ENCODE data around the gene KRT8.
"Not testable (repeated sequence)": the region's sequence is repeated elsewhere in the genome, so short reads cannot be mapped to it uniquely, and the experiment has no call there.

The KRT8 gene

GRCh38 chr12:52873832-52874572, 30.9 kb downstream of the KRT8 start:
- peak; percentile 96 for DNase-seq

DNA sequence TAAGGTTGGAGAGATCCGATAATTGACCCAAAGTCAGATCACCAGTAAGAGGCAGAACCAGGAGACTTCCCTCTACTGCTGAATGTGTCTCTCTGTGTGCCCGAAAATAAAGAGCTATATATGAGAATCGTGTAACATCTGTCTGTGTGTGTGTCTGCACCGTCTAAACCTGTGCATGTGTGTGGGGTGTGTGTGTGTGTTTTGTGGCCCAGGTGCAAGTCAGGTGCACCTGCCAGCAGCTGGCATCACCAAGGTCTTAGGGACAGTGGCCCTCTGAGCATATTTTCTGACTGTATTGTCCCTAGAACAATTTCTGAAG, 31.4 kb downstream of the KRT8 start:
- no peak for DNase-seq

GRCh38 chr12:52872644-52873389, 32.1 kb downstream of the KRT8 start:
- no peak for DNase-seq

- DNase-seq: peak; percentile 96
Measured at GRCh38 chr12:52871291-52872039, 33.4 kb downstream of the KRT8 start.

DNA sequence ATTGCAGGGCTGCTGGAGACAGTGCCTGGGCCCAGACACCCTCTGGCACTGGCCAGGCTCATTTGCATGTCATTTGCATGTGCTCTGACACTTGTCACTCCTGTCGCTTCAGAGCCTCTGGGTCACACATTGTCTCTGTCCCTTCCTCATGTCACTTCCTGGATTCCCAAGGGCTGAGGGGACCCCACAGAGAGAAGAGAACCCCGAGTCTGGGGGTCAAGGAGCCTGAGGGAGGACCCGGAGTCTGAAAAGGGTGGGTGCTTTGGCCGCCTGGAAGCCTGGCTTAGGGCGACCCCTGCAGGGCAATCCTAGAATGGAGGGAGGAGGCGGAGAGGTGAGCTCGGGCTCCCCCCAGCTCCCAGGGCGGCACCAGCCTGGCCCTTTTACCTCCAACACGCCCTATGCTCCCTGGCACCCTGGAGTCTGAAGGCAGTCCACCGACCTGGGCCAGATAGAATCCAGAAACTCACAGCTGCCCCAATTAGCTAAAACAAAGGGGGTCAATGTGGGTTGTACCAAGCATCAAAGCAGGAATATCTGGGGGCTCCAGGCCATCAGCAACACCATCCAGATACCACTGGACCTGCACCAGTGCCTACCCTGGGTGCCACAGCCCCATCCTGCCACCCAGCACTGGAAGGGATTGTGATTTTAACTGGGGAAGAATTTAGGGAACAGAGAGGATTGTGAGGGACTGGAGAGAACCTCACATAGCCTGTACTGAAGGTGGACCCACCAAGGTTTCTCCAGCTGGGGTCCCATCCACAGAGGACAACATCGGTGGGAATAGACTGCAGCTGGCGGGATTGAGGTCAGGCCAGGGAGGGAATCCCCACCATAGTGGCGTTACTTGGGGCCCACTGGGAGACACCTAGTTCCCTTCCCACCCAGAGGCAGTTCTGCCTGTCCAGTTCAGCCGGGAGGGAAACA, 34.2 kb downstream of the KRT8 start:
- DNase-seq: peak; percentile 61

DNA sequence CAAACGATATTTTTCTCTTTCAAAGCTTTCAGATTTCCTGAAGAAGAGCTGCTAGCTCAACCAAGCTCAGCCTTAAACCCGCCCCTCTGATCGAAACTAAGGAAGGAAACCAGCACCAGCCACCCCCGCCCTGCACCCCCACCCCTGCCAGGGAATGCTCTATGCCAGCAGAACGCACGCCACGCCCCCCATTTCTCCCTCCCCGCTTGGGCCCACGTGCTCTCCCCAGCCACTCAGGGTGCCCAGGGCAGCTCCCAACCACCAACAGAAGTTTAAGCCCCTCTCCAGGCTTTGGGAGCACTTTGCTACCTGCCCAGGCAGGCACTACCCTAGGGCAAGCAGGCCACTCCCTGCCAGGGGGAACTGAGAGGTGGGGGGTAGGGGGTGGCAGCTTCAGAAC, 37.2 kb downstream of the KRT8 start:
- no peak for DNase-seq

GRCh38 chr12:52867152-52867551, 37.7 kb downstream of the KRT8 start:
- DNase-seq: no peak

- peak; percentile 74 for DNase-seq
Measured at GRCh38 chr12:52865090-52865944, 39.6 kb downstream of the KRT8 start.

GRCh38 chr12:52862023-52862422, 42.9 kb downstream of the KRT8 start:
- no peak for DNase-seq

GRCh38 chr12:52861511-52861910, 43.4 kb downstream of the KRT8 start:
- no peak for DNase-seq

- peak; percentile 68 for DNase-seq
Measured at GRCh38 chr12:52860102-52860823, 44.6 kb downstream of the KRT8 start.

- no peak for DNase-seq
Measured at GRCh38 chr12:52857500-52857899, 47.4 kb downstream of the KRT8 start.

GRCh38 chr12:52856787-52857186, 48.1 kb downstream of the KRT8 start:
- no peak for DNase-seq

GRCh38 chr12:52856077-52856476, 48.8 kb downstream of the KRT8 start:
- not testable (repeated sequence) for DNase-seq

GRCh38 chr12:52851787-52852186, 53.1 kb downstream of the KRT8 start:
- DNase-seq: no peak

DNA sequence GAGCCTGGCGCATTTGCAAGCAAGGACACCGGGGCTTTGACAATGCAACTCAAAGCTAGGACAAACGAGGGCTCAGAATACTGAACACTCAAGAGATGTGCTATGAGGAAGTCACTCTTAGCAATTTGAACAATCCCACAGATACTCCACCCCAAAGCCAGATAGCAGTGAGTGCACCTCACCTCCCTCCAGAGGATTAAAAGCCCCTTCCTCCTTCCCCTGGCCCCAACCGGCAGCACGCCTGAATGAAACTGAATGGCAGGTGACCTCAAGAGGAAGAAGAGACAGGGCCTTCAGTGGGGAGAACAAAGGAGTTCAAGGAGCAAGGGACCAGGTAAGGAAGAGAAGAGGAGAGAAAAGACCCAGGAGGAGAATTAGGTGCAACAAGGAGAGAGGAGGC, 54.2 kb downstream of the KRT8 start:
- DNase-seq: no peak

DNA sequence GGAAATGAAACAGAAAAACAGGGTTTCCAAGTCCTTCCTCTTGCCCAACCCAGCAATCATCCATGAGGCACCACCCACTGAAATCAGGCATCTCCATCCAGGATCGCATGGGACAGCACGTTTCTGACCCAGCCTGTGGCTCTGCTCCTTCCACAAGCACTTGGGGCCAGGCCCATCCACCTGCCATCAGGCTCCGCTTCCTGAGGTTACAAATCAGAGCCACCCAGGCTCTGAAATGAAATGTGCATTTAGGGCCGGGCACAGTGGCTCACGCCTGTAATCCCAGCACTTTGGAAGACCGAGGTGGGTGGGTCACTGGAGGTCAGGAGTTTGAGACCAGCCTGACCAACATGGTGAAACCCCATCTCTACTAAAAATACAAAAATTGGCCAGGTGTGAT, 55.4 kb downstream of the KRT8 start:
- DNase-seq: no peak

GRCh38 chr12:52848661-52849255, 56.1 kb downstream of the KRT8 start, which contains the start of gene KRT78:
KRT78 (minus strand) TSS chr12:52848994; CDS start chr12:52848930, 64 bp downstream.
- no peak for DNase-seq

GRCh38 chr12:52847335-52848102, 57.4 kb downstream of the KRT8 start:
- peak; percentile 46 for DNase-seq
